Cardiac fibroblast (primary cell): ENCODE results near the gene OVCH1.

ENCODE experiments used
- DNase-seq, 2 donors: peaks; one replicate each; pipeline versions ENCODE4 v3.0.0 to v3.0.0-alpha.2; 2010; ENCODE audit warnings: low read depth in 2 of 2
- H3K4me3 ChIP-seq, 2 donors: replicated peaks in 1 of 2; 1 replicate in 1 of 2; 2 replicates in 1 of 2; pipeline ENCODE4 v1.5.1; 2011; ENCODE audit warnings: low read depth in 2 of 2, low read length in 2 of 2, mild to moderate bottlenecking in 2 of 2, moderate library complexity in 1 of 2
- CTCF ChIP-seq: IDR thresholded peaks from one replicate; pipeline ENCODE4 v1.5.1; 2011; ENCODE audit warnings: low read depth, mild to moderate bottlenecking, low read length, inconsistent platforms

The OVCH1 gene

GRCh38 chr12:29382251-29382650 is 115.2 kb downstream of the OVCH1 start:
- no peak for DNase-seq
- H3K4me3 ChIP-seq: no peak overlapping the region
- TF ChIP-seq CTCF: no peak

GRCh38 chr12:29380536-29381523 is 116.7 kb downstream of the OVCH1 start, which contains the start of gene ERGIC2:
Gene ERGIC2 (minus strand): TSS chr12:29381172. CDS start chr12:29371633, 9,539 bp downstream.
- DNase-seq: peak; percentile 100
- no peak for TF ChIP-seq CTCF
- peak within 1 kb of the TSS; percentile 99 to 100 for H3K4me3 ChIP-seq
